GM19043 (cell line): ENCODE results near the gene EPHA6.
"Not testable (repeated sequence)": the region's sequence is repeated elsewhere in the genome, so short reads cannot be mapped to it uniquely, and the experiment has no call there.

ENCODE experiments used
- ATAC-seq: cut with Tn5 transposase; IDR thresholded peaks from one replicate; pipeline ENCODE4 v1.9.1; 2021; ENCODE audit warnings: low read depth; ENCODE audit not compliant: unreplicated experiment

The EPHA6 gene

GRCh38 chr3:97409612-97410011 lies 595.2 kb downstream of the EPHA6 start:
- no peak for ATAC-seq

GRCh38 chr3:97421565-97421964 lies 607.2 kb downstream of the EPHA6 start:
- ATAC-seq, result no peak

GRCh38 chr3:97425002-97425401 lies 610.6 kb downstream of the EPHA6 start:
- ATAC-seq, result no peak

GRCh38 chr3:97430601-97431000 lies 616.2 kb downstream of the EPHA6 start:
- no peak for ATAC-seq

GRCh38 chr3:97432914-97433313 lies 618.5 kb downstream of the EPHA6 start:
- ATAC-seq, result no peak

- no peak for ATAC-seq
These were observed 623.7 kb downstream of the EPHA6 start for GRCh38 chr3:97438131-97438530.

GRCh38 chr3:97439373-97439772 lies 625.0 kb downstream of the EPHA6 start:
- no peak for ATAC-seq

GRCh38 chr3:97464035-97464434 lies 649.6 kb downstream of the EPHA6 start:
- ATAC-seq, result no peak

GRCh38 chr3:97470481-97470880 lies 656.1 kb downstream of the EPHA6 start:
- no peak for ATAC-seq

- ATAC-seq, result no peak
These were observed 665.3 kb downstream of the EPHA6 start for GRCh38 chr3:97479740-97480139.

- not testable (repeated sequence) for ATAC-seq
These were observed 666.4 kb downstream of the EPHA6 start for GRCh38 chr3:97480696-97481289.

- ATAC-seq, result no peak
These were observed 667.0 kb downstream of the EPHA6 start for GRCh38 chr3:97481416-97481815.

- no peak for ATAC-seq
These were observed 670.8 kb downstream of the EPHA6 start for GRCh38 chr3:97485206-97485605.

- ATAC-seq, result no peak
These were observed 673.2 kb downstream of the EPHA6 start for GRCh38 chr3:97487587-97487986.

- ATAC-seq, result no peak
These were observed 674.3 kb downstream of the EPHA6 start for GRCh38 chr3:97488741-97489140.

GRCh38 chr3:97495896-97496295 lies 681.5 kb downstream of the EPHA6 start:
- ATAC-seq, result no peak

- no peak for ATAC-seq
These were observed 682.7 kb downstream of the EPHA6 start for GRCh38 chr3:97497138-97497537.

- no peak for ATAC-seq
These were observed 690.1 kb downstream of the EPHA6 start for GRCh38 chr3:97504463-97504862.

- no peak for ATAC-seq
These were observed 696.4 kb downstream of the EPHA6 start for GRCh38 chr3:97510795-97511194.

- ATAC-seq, result no peak
These were observed 700.7 kb downstream of the EPHA6 start for GRCh38 chr3:97515076-97515475.

- no peak for ATAC-seq
These were observed 716.3 kb downstream of the EPHA6 start for GRCh38 chr3:97530691-97531090.

- not testable (repeated sequence) for ATAC-seq
These were observed 733.2 kb downstream of the EPHA6 start for GRCh38 chr3:97547573-97547972.

GRCh38 chr3:97550408-97550807 lies 736.0 kb downstream of the EPHA6 start:
- ATAC-seq, result no peak
